ENCODE data around the gene DSCAML1.

Gene DSCAML1

DNA sequence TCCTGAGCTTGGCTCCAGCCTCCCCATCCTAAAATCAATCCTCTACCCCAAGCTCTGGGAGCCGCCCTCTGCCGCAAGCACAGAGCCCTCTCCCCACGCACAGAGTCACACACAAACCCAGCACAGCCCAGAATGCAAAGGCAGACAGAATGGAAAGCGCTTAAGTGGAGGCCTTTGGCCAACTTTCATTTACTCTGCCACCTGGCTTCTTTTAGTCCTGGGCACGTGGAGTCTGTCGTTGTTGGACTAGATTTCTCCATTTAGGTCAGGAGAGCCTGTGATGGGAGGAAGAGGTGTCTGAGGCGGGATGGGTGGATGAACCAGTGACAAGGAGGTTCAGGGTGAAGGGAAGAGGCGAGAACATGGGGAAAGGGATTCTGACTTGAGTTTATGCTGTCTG lies 191.7 kb downstream of the DSCAML1 start:
- no peak for DNase-seq

DNA sequence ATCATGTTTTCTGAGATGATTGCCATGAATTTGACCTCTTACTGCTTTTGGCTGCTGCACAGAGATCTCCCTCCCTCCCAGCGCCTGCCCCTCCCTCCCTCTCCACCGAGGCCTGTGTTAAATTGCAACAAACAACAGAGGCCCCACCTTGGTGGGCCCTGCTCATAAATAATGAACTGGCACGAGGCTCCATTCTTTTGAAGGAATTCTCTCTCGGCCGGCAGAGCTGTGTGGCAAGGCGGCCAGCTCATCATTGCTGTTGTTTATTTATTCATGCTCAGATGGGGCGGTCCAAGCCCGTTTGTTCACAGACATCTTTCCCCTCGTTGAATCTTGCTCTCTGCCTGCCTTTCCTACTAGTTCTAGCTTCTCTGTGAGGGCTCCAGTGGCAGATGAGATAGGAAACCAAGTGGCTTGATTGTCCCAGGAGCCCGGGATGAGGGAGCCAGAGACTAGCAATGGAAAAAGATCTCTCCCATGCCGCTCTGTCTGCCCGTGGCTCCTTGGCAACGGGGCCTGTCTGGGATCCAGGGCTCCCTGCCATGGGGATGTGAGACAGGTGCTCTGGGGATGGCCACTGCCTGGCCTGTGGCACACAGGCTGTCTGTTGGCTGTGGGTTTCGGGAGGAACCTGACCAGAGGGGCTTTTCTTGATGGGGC lies 192.6 kb downstream of the DSCAML1 start:
- DNase-seq = no peak

- no peak for DNase-seq
These were observed 193.1 kb downstream of the DSCAML1 start for GRCh38 chr11:117603932-117604331.

- DNase-seq = no peak
These were observed 195.9 kb downstream of the DSCAML1 start for GRCh38 chr11:117601006-117601708.

DNA sequence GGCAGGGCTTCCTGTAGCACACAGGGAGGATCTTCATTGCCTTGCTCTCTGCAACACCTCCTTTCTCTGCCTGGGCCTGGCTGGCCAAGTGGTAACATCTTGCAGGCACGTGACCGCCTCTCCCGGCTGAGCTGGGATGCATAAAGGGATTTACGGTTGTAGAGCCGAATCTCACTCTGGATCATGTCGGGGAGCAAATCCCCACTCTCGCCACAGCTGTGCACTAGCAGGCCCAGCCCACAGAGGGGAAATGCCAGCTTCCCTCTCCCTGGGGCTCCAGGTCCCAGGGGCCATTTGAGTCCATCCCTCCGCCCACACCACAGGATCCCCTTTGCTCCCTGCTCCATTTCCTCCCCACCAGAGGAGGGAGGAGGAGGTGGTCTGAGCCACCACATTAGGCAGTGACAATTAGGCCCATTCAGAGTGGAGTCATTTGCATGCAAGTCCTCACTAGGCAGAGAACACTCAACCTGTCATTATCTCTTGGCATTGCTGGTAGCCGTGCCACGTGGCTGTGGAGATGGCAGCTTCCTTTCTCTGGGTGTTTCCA lies 196.7 kb downstream of the DSCAML1 start:
- no peak for DNase-seq

DNA sequence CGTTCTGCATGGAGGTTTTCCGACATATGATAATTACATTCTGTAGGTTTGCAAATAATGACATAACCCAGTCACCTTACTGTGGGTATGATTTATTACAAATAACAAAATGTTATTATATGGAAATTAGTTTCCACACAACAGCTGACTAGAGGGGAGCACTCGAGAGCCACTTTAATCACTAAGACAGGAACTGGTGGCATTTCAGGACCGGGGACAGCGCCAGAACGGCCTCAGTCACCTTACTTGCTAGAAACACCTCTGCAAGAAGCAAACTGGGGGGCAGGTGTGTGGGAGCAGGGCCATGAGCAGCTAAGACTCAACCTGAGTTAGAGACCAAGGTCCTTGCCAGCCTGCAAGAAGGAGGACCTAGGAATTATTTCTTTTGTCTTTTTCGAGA lies 199.9 kb downstream of the DSCAML1 start:
- no peak for DNase-seq

- DNase-seq = no peak
These were observed 201.6 kb downstream of the DSCAML1 start for GRCh38 chr11:117595440-117595839.

DNA sequence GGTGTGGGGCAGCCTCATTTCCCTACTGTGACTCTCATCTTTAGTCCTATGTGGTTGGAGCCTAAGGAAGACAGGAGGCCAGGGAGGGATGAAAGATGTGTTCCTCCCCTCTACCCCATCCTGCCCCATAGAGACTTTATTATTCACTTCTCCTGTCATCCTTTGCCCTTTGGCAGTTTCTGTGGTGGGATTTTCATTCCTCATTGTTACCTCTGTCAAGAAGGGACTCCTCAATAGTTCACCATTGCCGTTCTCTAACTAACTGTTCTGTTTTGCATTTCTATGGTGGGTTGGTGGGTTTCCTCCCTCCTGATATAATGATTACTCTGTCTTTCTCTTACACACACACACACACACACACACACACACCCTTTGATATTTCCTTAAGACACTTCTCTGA lies 202.3 kb downstream of the DSCAML1 start:
- no peak for DNase-seq

DNA sequence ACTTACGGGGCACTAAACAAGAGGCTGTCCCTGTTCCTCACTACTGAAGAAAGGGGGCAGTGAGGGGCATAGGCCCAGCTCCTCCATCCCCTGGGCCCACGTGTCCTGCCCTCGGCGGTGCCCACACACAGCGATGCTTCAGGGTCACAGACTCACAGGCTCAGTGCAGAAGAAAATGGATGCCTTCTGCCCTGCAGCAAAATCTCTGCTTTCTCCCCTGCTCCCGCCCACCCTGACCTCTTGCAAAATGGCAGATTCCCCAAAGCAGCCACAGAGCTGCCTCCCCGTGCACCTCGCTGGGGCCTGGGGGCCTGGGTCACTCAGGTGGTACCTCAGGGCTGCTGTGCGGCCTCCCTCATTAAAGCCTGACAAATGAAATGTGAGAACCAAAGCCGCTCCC lies 204.0 kb downstream of the DSCAML1 start:
- no peak for DNase-seq

GRCh38 chr11:117591316-117592039 lies 205.5 kb downstream of the DSCAML1 start:
- no peak for DNase-seq

- no peak for DNase-seq
These were observed 208.0 kb downstream of the DSCAML1 start for GRCh38 chr11:117589063-117589462.

DNA sequence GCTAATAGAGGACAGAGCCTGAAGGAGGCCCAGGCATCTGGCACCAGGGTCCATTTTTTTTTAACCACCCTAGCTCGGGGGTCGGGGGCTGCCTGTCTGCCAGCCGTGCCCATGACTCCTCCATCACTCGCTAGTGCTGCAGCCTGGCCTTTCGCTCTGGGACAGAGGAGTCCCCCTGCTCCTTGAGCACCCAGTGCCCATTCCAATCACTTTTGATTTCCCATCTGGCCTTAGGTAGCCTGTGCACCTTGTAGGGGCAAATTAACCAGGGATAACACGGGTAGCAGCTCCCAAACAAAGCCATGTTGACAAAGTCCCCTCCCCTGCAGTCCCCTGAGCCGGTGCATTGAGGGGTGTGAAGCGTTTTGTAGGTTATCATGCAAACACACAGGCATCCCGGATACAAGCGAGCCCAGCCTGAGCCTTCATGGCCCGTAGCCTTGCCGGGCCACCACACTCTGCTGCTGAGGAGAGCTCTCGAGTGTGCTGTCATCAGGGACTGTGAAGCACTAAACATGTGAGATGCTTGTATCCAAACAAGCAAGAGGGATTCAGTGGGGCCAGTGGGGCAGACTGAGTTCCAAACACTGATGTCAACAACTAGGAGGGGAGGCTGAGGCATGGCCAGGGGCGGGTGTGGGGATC lies 208.7 kb downstream of the DSCAML1 start:
- DNase-seq = no peak

- no peak for DNase-seq
These were observed 209.6 kb downstream of the DSCAML1 start for GRCh38 chr11:117587416-117587815.

DNA sequence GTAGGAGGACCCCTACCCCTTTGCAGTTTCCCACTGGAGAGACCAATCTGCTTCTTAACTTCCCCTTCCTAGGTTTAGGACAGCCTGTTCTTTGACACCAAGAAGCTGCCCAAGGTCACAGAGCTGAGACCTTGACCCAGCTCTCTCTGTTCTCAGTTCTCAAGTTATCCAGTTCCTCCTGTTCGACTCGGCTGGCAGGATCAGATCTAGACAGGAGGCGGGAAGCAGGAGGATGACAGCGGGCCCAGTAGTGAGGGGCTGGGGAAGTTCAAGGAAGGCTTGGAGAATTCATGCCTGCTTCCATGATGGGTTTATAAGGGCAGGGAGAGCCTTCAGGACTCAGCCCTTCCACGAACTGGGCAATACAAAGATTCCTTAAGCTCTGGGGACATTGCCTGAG lies 210.6 kb downstream of the DSCAML1 start:
- no peak for DNase-seq

GRCh38 chr11:117585631-117586030 lies 211.4 kb downstream of the DSCAML1 start:
- DNase-seq = no peak

DNA sequence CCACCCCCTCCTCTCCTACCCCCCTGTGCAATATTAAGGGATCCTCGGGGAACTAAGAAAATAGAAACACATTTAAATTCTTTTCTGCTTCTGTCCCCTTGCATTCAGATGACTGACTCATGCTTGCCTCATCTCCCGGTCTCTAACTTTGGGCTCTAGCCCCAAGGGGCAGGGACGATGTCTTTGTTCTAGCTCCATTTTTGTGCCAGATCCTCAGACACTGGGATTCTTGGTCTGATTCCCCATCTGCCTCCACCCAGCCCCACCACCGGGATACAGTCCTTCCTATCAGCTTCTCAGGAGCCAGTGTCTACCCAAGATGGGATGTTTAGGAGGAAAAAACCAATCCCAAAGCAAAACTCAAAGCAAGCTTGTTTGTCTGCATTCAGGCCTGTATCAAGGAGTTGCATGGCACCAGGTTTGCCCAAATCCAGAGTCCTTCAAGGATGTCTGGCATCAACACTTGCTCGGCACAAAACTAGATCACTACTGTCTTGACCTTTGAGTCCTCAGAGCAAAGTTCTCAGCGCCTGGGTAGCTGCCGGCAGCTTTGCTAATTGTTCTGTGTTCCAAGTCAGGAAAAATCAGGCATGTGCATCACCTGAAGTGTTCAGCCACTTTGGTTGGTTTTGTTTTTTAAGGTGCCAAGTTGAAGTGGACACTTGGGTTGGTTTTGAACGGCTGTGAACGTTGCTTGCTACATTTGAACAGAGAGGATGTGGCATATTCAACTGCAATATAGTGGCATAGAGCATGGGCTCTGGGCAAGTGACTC lies 212.8 kb downstream of the DSCAML1 start:
- no peak for DNase-seq

GRCh38 chr11:117583063-117583801 lies 213.8 kb downstream of the DSCAML1 start:
- no peak for DNase-seq

DNA sequence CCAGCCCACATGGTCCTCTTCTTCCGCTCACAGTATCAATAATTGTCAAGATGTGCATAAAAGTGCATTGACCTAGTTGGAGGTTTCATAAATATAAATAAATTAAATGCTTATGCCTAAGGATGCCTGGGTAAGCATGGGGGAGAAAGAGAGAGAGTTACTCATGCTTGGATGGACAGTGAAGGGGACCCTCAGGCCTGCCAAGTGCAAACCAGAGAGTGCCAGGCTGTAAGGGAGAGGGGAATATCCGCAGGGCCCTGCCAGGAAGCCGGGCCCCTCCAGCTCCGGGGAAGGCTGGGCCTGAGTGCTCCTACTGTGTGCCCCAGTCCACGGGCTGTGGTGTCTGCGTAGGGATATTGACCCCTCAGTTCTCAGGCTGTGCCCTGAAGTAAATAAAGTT lies 214.6 kb downstream of the DSCAML1 start:
- DNase-seq = no peak

DNA sequence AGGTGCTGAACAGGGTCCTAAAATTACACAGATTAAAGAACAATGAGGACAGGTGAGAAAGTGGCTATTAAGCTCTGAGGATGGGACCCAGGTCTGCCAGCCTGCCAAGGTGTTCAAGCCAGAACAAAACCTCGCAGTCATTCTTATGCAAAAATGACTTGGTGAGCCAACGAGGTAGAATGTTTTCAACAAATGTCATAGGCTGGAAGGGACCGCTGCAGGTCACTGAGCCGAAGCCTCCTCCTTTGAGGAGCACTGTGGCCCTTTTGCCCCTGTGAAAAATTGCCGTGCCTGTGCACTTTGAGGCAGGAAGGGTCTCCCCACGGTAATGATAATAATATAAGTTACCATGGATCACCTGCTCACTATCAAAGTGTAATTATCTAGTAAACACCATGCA lies 216.2 kb downstream of the DSCAML1 start:
- no peak for DNase-seq

DNA sequence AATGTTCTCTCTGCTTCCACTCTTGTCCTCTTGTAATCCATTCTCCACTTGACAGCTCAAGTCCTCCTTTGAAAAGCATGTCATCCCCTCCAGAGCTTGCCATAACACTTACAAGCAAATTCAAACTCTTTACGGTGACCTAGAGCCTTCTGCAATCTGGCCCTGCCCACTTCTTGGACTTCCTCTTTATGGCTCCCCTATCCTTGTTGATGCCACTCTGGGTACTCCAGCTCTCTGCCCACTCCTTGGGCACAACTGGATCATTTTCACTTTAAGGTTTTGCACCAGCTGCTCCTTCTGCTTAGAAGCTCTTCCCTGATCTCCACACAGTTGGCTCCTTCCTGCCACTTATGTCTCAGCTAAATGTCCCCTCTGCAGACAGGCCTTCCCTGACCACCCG lies 217.9 kb downstream of the DSCAML1 start:
- DNase-seq = no peak

GRCh38 chr11:117575856-117576255 lies 221.2 kb downstream of the DSCAML1 start:
- DNase-seq = no peak

DNA sequence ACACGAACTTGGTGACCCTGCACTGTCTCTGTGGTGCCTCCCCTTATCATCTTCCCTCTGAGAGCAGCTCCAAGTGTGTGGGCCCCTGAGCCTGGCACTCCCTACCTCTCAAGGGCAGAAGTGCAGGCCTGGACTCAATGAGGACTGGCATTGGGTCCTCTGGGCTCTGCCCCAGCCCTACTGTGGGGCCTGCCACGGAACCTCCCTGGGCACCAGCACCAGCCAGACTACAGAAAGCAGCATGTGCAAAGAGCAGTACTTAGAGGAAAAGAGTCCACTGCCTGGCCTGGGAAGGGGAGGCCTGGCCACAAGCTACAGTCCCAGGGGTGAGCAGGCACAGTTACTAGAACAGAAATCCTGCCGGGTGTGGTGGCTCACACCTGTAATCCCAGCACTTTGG lies 222.5 kb downstream of the DSCAML1 start:
- no peak for DNase-seq
